Measurements from ENCODE around the gene CALML6.

- TF ChIP-seq CTCF (IDR thresholded peaks at IDR 0.05) (no peak), POLR2A (IDR thresholded peaks at IDR 0.05) (no peak)
Measured at GRCh38 chr1:1966071-1966740, 51.1 kb downstream of the CALML6 start.
